Liver (tissue), 9 donors: Measurements from ENCODE around the gene FAM13B. TPM values are rescaled to one million over a fixed set of nuclear protein-coding genes. Genes with fewer than 3 reads are reported as not detected.

Source experiments
- DNase-seq: peaks from one replicate; pipeline ENCODE4 v3.0.0-alpha.2; 2017; ENCODE audit warnings: low spot score
- H3K27ac ChIP-seq, 2 donors: one replicate each; pipeline ENCODE4 v1.7.0; 2013; ENCODE audit warnings: inconsistent platforms in 2 of 2, low read length in 2 of 2, control low read depth in 1 of 2, low read depth in 1 of 2, mild to moderate bottlenecking in 1 of 2
- H3K27me3 ChIP-seq, 4 donors: one replicate each; pipeline versions ENCODE4 v1.6.1 to v1.7.0; 2013; ENCODE audit warnings: low read length in 3 of 4, inconsistent platforms in 1 of 4, mild to moderate bottlenecking in 1 of 4, moderate library complexity in 1 of 4; ENCODE audit not compliant: control insufficient read depth in 4 of 4, insufficient read depth in 4 of 4
- H3K36me3 ChIP-seq, 4 donors: one replicate each; pipeline versions ENCODE4 v1.6.1 to v1.7.0; 2013; ENCODE audit warnings: low read length in 3 of 4, mild to moderate bottlenecking in 3 of 4, low read depth in 1 of 4, moderate library complexity in 1 of 4; ENCODE audit not compliant: control insufficient read depth in 4 of 4, insufficient read depth in 3 of 4
- H3K4me1 ChIP-seq, 4 donors: one replicate each; pipeline versions ENCODE4 v1.6.1 to v1.7.0; 2013; ENCODE audit warnings: low read length in 3 of 4, mild to moderate bottlenecking in 3 of 4, moderate library complexity in 1 of 4; ENCODE audit not compliant: control insufficient read depth in 4 of 4, insufficient read depth in 4 of 4
- H3K4me3 ChIP-seq, 3 donors: one replicate each; pipeline versions ENCODE4 v1.6.1 to v1.7.0; 2013; ENCODE audit warnings: low read length in 3 of 3, control low read depth in 1 of 3, low read depth in 1 of 3, mild to moderate bottlenecking in 1 of 3
- H3K9ac ChIP-seq, 2 donors: one replicate each; pipeline ENCODE4 v1.7.0; 2013; ENCODE audit warnings: low read length in 2 of 2, mild to moderate bottlenecking in 2 of 2, moderate library complexity in 2 of 2, control low read depth in 1 of 2, low read depth in 1 of 2
- H3K9me3 ChIP-seq, 4 donors: one replicate each; pipeline versions ENCODE4 v1.6.1 to v1.7.0; 2013; ENCODE audit warnings: low read length in 3 of 4; ENCODE audit not compliant: control insufficient read depth in 4 of 4
- EGR1 ChIP-seq, 2 donors: IDR thresholded peaks; 2 replicates each; pipeline ENCODE4 v1.6.1; 2016 to 2018; ENCODE audit warnings: antibody characterized with exemption in 2 of 2, low read depth in 2 of 2
- FOXA1 ChIP-seq: IDR thresholded peaks from 2 replicates; pipeline ENCODE4 v1.6.1; 2016; ENCODE audit warnings: antibody characterized with exemption
- FOXA2 ChIP-seq: IDR thresholded peaks from 2 replicates; pipeline ENCODE4 v1.6.1; 2016; ENCODE audit warnings: antibody characterized with exemption
- GABPA ChIP-seq, 2 donors: IDR thresholded peaks in 1 of 2; conservative IDR thresholded peaks in 1 of 2; 2 replicates each; pipeline ENCODE4 v1.6.1; 2016; ENCODE audit warnings: antibody characterized with exemption in 2 of 2, mild to moderate bottlenecking in 1 of 2, moderate library complexity in 1 of 2
- HNF4A ChIP-seq, 2 donors: conservative IDR thresholded peaks; 2 replicates each; pipeline ENCODE4 v1.6.1; 2016; ENCODE audit warnings: antibody characterized with exemption in 2 of 2, mild to moderate bottlenecking in 2 of 2
- HNF4G ChIP-seq: IDR thresholded peaks from 2 replicates; pipeline ENCODE4 v1.6.1; 2016; ENCODE audit warnings: antibody characterized with exemption
- JUND ChIP-seq, 2 donors: IDR thresholded peaks; 2 replicates each; pipeline ENCODE4 v1.6.1; 2016; ENCODE audit warnings: antibody characterized with exemption in 2 of 2
- MAX ChIP-seq: IDR thresholded peaks from 2 replicates; pipeline ENCODE4 v1.6.1; 2016; ENCODE audit warnings: antibody characterized with exemption
- NR2F2 ChIP-seq: IDR thresholded peaks from 2 replicates; pipeline ENCODE4 v1.6.1; 2016; ENCODE audit warnings: antibody characterized with exemption
- RAD21 ChIP-seq, 2 donors: IDR thresholded peaks; 2 replicates each; pipeline ENCODE4 v1.6.1; 2016; ENCODE audit warnings: antibody characterized with exemption in 2 of 2, mild to moderate bottlenecking in 2 of 2
- REST ChIP-seq: IDR thresholded peaks from 2 replicates; pipeline ENCODE4 v1.6.1; 2016; ENCODE audit warnings: antibody characterized with exemption, mild to moderate bottlenecking
- RXRA ChIP-seq, 2 donors: IDR thresholded peaks; 2 replicates each; pipeline ENCODE4 v1.6.1; 2017 to 2018; ENCODE audit warnings: antibody characterized with exemption in 2 of 2, mild to moderate bottlenecking in 1 of 2
- SP1 ChIP-seq: IDR thresholded peaks from 2 replicates; pipeline ENCODE4 v1.6.1; 2018; ENCODE audit warnings: antibody characterized with exemption, mild to moderate bottlenecking
- TAF1 ChIP-seq: conservative IDR thresholded peaks from 2 replicates; pipeline ENCODE4 v1.6.1; 2016; ENCODE audit warnings: antibody characterized with exemption, mild to moderate bottlenecking
- YY1 ChIP-seq: IDR thresholded peaks from 2 replicates; pipeline ENCODE4 v1.6.1; 2016; ENCODE audit warnings: antibody characterized with exemption, mild to moderate bottlenecking
- ZBTB33 ChIP-seq: IDR thresholded peaks from 2 replicates; pipeline ENCODE4 v1.6.1; 2016; ENCODE audit warnings: antibody characterized with exemption
- WGBS: extraction: QIAGEN DNeasy Blood & Tissue Kit; methylation state at CpG from one replicate; pipeline ENCODE4 v1.1.7; 2013; 5-methylcytosine and 5-hydroxymethylcytosine counted together
- polyA plus RNA-seq, 2 donors: library from polyadenylated mRNA; stranded (reverse) in 1 of 2; unstranded in 1 of 2; fragments of 200-250 nt in 1 of 2; fragments of >200 nt in 1 of 2; fragmentation: Nextera tagmentation in 1 of 2; extraction: Ambion mirVana in 1 of 2; gene quantifications; one replicate each; pipeline versions ENCODE4 v1.2.1 to v1.2.3, GENCODE V29; 2013 to 2015
- total RNA-seq, 2 donors: library from RNA; depleted of rRNA; stranded (reverse); fragments of >200 nt; gene quantifications; one replicate each; pipeline ENCODE4 v1.2.3, GENCODE V29; 2014
- donor health status: healthy.
- donor health status: healthy.
- donor health status: healthy.
- donor health status: healthy.
- donor health status: healthy.

FAM13B gene
- total and polyA plus RNA-seq, 4 donors: 4.3 to 19.0 (median 10.8) TPM

GRCh38 chr5:137923856-137924255 lies 109.0 kb downstream of the FAM13B start:
- DNase-seq: no peak
- no peak overlapping the region for H3K9ac ChIP-seq
- no peaks in the 10 kb centered on the region for H3K27me3 ChIP-seq
- no peaks in the 10 kb centered on the region for H3K9me3 ChIP-seq
- 73% methylated on average over 4 of the region's 4 CpGs for WGBS
- no peak overlapping the region for H3K4me3 ChIP-seq
- no peaks in the 10 kb centered on the region for H3K36me3 ChIP-seq
- TF ChIP-seq NR2F2 (no peak), RAD21 (IDR thresholded peaks at IDR 0.05) (peak in 1 of 2 donors; percentile 11)
- no peaks in the 10 kb centered on the region for H3K4me1 ChIP-seq
- H3K27ac ChIP-seq: no peak overlapping the region

- WGBS: 80% methylated on average over 3 of the region's 3 CpGs
- no peak for DNase-seq
- Histone ChIP-seq H3K36me3 (no peaks in the 10 kb centered on the region), H3K4me3 (no peak overlapping the region), H3K27ac (no peak overlapping the region), H3K9me3 (no peaks in the 10 kb centered on the region), H3K4me1 (no peaks in the 10 kb centered on the region), H3K9ac (no peak overlapping the region), H3K27me3 (no peaks in the 10 kb centered on the region)
- TF ChIP-seq JUND (IDR thresholded peaks at IDR 0.05): no peak
- TF ChIP-seq MAX: no peak
- TF ChIP-seq RXRA (IDR thresholded peaks at IDR 0.05): no peak
- TF ChIP-seq EGR1 (IDR thresholded peaks at IDR 0.05; ENCODE audit: low read depth in 2 of 2): no peak
- no peak for TF ChIP-seq FOXA2
- TF ChIP-seq NR2F2: no peak
- TF ChIP-seq REST: no peak
- no peak for TF ChIP-seq ZBTB33
- no peak for TF ChIP-seq GABPA (IDR thresholded peaks at IDR 0.05 in 1 of 2, conservative IDR thresholded peaks at IDR 0.05 in 1 of 2)
- no peak for TF ChIP-seq HNF4A (conservative IDR thresholded peaks at IDR 0.05)
- TF ChIP-seq TAF1: no peak
- TF ChIP-seq HNF4G: no peak
- no peak for TF ChIP-seq RAD21 (IDR thresholded peaks at IDR 0.05)
- TF ChIP-seq FOXA1: no peak
- no peak for TF ChIP-seq SP1
- TF ChIP-seq YY1: no peak
These were observed 110.9 kb downstream of the FAM13B start for GRCh38 chr5:137921931-137922330.
